ENCODE results near the gene CLIC6. TPM values are rescaled to one million over a fixed set of nuclear protein-coding genes. Genes with fewer than 3 reads are reported as not detected.
A peak's percentile ranks its signal among the peaks of the same experiment; 100 is the strongest.

CLIC6 gene
- total RNA-seq, 1 experiment from 2014 or later, result not detected

DNA sequence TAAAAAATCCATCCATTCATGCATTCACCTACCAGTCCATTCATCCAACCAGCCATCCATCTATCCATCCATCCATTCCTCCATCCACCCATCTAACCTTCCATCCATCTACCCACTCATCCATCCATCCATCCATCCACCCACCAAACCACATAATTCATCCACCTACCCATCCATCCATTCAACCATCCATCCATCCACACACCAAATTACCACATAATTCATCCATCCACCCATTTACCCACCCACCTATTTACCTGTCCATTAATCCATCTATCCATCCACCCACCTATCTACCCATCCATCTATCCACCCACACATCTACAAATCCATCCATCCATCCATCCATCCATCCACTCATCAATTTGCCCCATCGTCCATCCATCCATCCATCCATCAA is 71.4 kb downstream of the CLIC6 start:
- no TSS peak for BruUV-seq (replicated peaks)
- intact Hi-C loops (cut with micrococcal nuclease), result loop anchor here (10.0 kb wide), 1 partner anchor 875 kb away; no protein-coding TSS in a partner anchor

GRCh38 chr21:34743285-34743684 is 74.5 kb downstream of the CLIC6 start:
- H3K27ac Mint-ChIP-seq (ENCODE audit: low read depth, unreplicated experiment), result peak overlapping the region; percentile 39
- BruUV-seq (replicated peaks), result no TSS peak
- no peak for DNase-seq (ENCODE audit: unreplicated experiment)
- CTCF ChIA-PET, result interaction anchor here (0.5 to 4.5 kb wide), 14 partner anchors 9 to 839 kb away, joined by 3 to 56 read pairs (median 4); no protein-coding TSS in a partner anchor
- no peaks in the 10 kb centered on the region for H3K27me3 Mint-ChIP-seq (ENCODE audit: insufficient read depth, unreplicated experiment)
- POLR2A ChIA-PET, result interaction anchor here (0.6 to 3.8 kb wide), 10 partner anchors 9 to 143 kb away, joined by 3 to 101 read pairs (median 6); no protein-coding TSS in a partner anchor
- H3K36me3 Mint-ChIP-seq (ENCODE audit: insufficient read depth, unreplicated experiment), result peaks cover 6% of the 10 kb centered on the region
- TF ChIP-seq, protein P1, sequence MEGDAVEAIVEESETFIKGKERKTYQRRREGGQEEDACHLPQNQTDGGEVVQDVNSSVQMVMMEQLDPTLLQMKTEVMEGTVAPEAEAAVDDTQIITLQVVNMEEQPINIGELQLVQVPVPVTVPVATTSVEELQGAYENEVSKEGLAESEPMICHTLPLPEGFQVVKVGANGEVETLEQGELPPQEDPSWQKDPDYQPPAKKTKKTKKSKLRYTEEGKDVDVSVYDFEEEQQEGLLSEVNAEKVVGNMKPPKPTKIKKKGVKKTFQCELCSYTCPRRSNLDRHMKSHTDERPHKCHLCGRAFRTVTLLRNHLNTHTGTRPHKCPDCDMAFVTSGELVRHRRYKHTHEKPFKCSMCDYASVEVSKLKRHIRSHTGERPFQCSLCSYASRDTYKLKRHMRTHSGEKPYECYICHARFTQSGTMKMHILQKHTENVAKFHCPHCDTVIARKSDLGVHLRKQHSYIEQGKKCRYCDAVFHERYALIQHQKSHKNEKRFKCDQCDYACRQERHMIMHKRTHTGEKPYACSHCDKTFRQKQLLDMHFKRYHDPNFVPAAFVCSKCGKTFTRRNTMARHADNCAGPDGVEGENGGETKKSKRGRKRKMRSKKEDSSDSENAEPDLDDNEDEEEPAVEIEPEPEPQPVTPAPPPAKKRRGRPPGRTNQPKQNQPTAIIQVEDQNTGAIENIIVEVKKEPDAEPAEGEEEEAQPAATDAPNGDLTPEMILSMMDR (IDR thresholded peaks at IDR 0.05; ENCODE audit: unreplicated experiment), result no peak
- H3K4me1 Mint-ChIP-seq (ENCODE audit: insufficient read depth, unreplicated experiment), result peaks cover 26% of the 10 kb centered on the region
- intact Hi-C loops (cut with micrococcal nuclease), result loop anchor here (10.0 kb wide), 1 partner anchor 872 kb away; no protein-coding TSS in a partner anchor
- no peak overlapping the region for H3K4me3 Mint-ChIP-seq (ENCODE audit: unreplicated experiment)
- H3K9me3 Mint-ChIP-seq (ENCODE audit: unreplicated experiment), result peaks cover 13% of the 10 kb centered on the region

More for the DNA sequence above, 71.4 kb downstream of the CLIC6 start:
- DNase-seq (ENCODE audit: unreplicated experiment), result no peak
- Mint-ChIP-seq H3K36me3 (ENCODE audit: insufficient read depth, unreplicated experiment) (peaks cover 6% of the 10 kb centered on the region), H3K9me3 (ENCODE audit: unreplicated experiment) (peaks cover 13% of the 10 kb centered on the region), H3K27ac (ENCODE audit: low read depth, unreplicated experiment) (no peak overlapping the region), H3K4me3 (ENCODE audit: unreplicated experiment) (no peak overlapping the region), H3K4me1 (ENCODE audit: insufficient read depth, unreplicated experiment) (peaks cover 44% of the 10 kb centered on the region), H3K27me3 (ENCODE audit: insufficient read depth, unreplicated experiment) (no peaks in the 10 kb centered on the region)
- ChIA-PET CTCF (no interaction called here), POLR2A (no interaction called here)
- TF ChIP-seq, protein P1 (IDR thresholded peaks at IDR 0.05; ENCODE audit: unreplicated experiment), result no peak

DNA sequence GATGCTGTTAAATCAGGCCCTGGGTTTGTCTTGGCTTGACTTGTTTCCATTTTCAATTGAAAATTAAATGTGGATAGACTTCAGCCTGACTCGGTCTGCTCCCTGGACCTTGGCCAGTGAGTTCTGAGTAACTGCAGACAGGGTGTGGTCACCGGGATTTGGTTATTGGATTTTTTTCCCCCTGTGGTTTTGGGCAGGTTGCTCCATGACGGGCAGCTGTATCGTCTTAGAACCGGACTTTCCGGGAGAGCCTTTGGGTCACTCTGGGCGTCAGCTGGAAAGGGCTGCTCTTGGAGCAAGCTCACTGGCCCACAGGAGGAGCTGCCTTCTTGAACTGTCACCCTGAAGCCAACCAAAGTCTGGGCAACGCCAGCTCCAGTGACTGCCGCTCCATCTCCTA is 75.0 kb downstream of the CLIC6 start:
- peaks cover 26% of the 10 kb centered on the region for H3K4me1 Mint-ChIP-seq (ENCODE audit: insufficient read depth, unreplicated experiment)
- H3K4me3 Mint-ChIP-seq (ENCODE audit: unreplicated experiment), result peak overlapping the region; percentile 33
- BruUV-seq (replicated peaks), result no TSS peak
- H3K27me3 Mint-ChIP-seq (ENCODE audit: insufficient read depth, unreplicated experiment), result no peaks in the 10 kb centered on the region
- POLR2A ChIA-PET, result interaction anchor here (0.5 to 3.8 kb wide), 13 partner anchors 9 to 547 kb away, joined by 3 to 101 read pairs (median 4); no protein-coding TSS in a partner anchor
- peaks cover 6% of the 10 kb centered on the region for H3K36me3 Mint-ChIP-seq (ENCODE audit: insufficient read depth, unreplicated experiment)
- H3K27ac Mint-ChIP-seq (ENCODE audit: low read depth, unreplicated experiment), result peak overlapping the region; percentile 39
- DNase-seq (ENCODE audit: unreplicated experiment), result peak; percentile 85
- intact Hi-C loops (cut with micrococcal nuclease), result loop anchor here (2.0 to 10.0 kb wide), 5 partner anchors 55 to 1097 kb away; no protein-coding TSS in a partner anchor
- CTCF ChIA-PET, result interaction anchor here (0.5 to 4.5 kb wide), 15 partner anchors 10 to 839 kb away, joined by 3 to 56 read pairs (median 4); no protein-coding TSS in a partner anchor
- H3K9me3 Mint-ChIP-seq (ENCODE audit: unreplicated experiment), result peaks cover 13% of the 10 kb centered on the region
- TF ChIP-seq, protein P1 (IDR thresholded peaks at IDR 0.05; ENCODE audit: unreplicated experiment), result no peak

DNA sequence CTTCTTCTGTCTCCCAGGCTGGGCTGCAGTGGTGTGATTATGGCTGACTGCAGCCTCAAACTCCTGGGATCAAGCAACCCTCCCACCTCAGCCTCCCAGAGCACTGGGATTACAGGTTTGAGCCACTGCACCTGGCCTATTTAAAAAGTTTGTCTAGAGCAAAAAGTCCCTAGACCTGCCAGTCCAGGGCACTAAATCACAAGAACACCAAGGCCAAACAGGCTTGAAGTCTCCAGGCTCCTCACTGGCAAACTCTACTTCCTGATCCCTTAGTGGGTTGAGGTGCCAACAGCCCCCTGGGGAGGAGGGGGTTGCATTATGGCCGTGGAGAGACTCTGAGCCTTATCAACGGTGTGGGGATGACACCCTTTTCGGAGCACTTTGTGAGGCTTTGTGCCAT is 76.0 kb downstream of the CLIC6 start:
- Mint-ChIP-seq H3K36me3 (ENCODE audit: insufficient read depth, unreplicated experiment) (peaks cover 6% of the 10 kb centered on the region), H3K27me3 (ENCODE audit: insufficient read depth, unreplicated experiment) (no peaks in the 10 kb centered on the region), H3K27ac (ENCODE audit: low read depth, unreplicated experiment) (no peak overlapping the region), H3K4me1 (ENCODE audit: insufficient read depth, unreplicated experiment) (peaks cover 26% of the 10 kb centered on the region), H3K9me3 (ENCODE audit: unreplicated experiment) (peaks cover 13% of the 10 kb centered on the region), H3K4me3 (ENCODE audit: unreplicated experiment) (no peak overlapping the region)
- no peak for DNase-seq (ENCODE audit: unreplicated experiment)
- BruUV-seq (replicated peaks), result no TSS peak
- TF ChIP-seq, protein P1 (IDR thresholded peaks at IDR 0.05; ENCODE audit: unreplicated experiment), result no peak
- POLR2A ChIA-PET, result interaction anchor here (1.0 to 3.8 kb wide), 16 partner anchors 10 to 1188 kb away, joined by 3 to 101 read pairs (median 6); no protein-coding TSS in a partner anchor
- intact Hi-C loops (cut with micrococcal nuclease), result loop anchor here (1.0 to 10.0 kb wide), 10 partner anchors 52 to 1196 kb away; no protein-coding TSS in a partner anchor
- CTCF ChIA-PET, result interaction anchor here (0.6 to 4.5 kb wide), 25 partner anchors 12 to 1095 kb away, joined by 3 to 56 read pairs (median 5); no protein-coding TSS in a partner anchor

All from MCF 10A (cell line).